Endothelial cell of umbilical vein (primary cell): ENCODE measurements around the gene BCL2L14. TPM values are rescaled to one million over a fixed set of nuclear protein-coding genes. Genes with fewer than 3 reads are reported as not detected.
A peak's percentile ranks its signal among the peaks of the same experiment; 100 is the strongest.

Experiments
- BruUV-seq: library from RNA; stranded (reverse); fragments of 400-500 nt; replicated peaks from 2 replicates; lab custom pipeline; 2021; lab: Mats Ljungman, UMichigan
- CTCF ChIA-PET: fragments of 300-600, 350-600 bp; sonication (Branson Sonifier 250); formaldehyde crosslinking; loops from one replicate; lab custom pipeline; 2021; ENCODE audit warnings: antibody characterized with exemption, inconsistent platforms; lab: Charles Lee
- POLR2A ChIA-PET: fragments of 300-600, 350-600 bp; sonication (Branson Sonifier 250); formaldehyde crosslinking; loops from one replicate; lab custom pipeline; 2021; ENCODE audit warnings: antibody characterized with exemption, inconsistent platforms; lab: Charles Lee
- DNase-seq: peaks from one replicate; pipeline ENCODE4 v3.0.0-alpha.2; 2011; ENCODE audit warnings: low read depth, low spot score
- FAIRE-seq: peaks from 2 replicates; lab custom pipeline; 2011; peaks lifted over from hg19 to GRCh38; lab: Jason Lieb, UNC
- H2AFZ ChIP-seq: 2 replicates; pipeline ENCODE4 v1.6.0; 2012; ENCODE audit warnings: low read depth, low read length, control low read depth, inconsistent platforms
- H3K27ac ChIP-seq: 2 replicates; pipeline ENCODE4 v1.5.1; 2011; ENCODE audit warnings: low read depth, mild to moderate bottlenecking, control low read depth, low read length, moderate library complexity; ENCODE audit not compliant: insufficient read depth
- H3K27me3 ChIP-seq, 2 experiments: 2 replicates each; pipeline versions ENCODE4 v1.6.0 to v1.6.1; 2011; ENCODE audit warnings: low read length in 2 of 2, mixed read lengths in 1 of 2; ENCODE audit not compliant: control insufficient read depth in 2 of 2, insufficient read depth in 2 of 2
- H3K36me3 ChIP-seq, 2 experiments: 2 replicates in 1 of 2; 3 replicates in 1 of 2; pipeline ENCODE4 v1.5.1; 2011; ENCODE audit warnings: low read length in 2 of 2, mild to moderate bottlenecking in 1 of 2, moderate library complexity in 1 of 2; ENCODE audit not compliant: control insufficient read depth in 2 of 2, insufficient read depth in 2 of 2; ENCODE audit errors: extremely low read depth in 1 of 2
- H3K4me1 ChIP-seq: 3 replicates; pipeline ENCODE4 v1.5.1; 2011; ENCODE audit warnings: mild to moderate bottlenecking, low read length; ENCODE audit not compliant: control insufficient read depth, insufficient read depth; ENCODE audit errors: extremely low read depth
- H3K4me2 ChIP-seq: 2 replicates; pipeline ENCODE4 v1.6.1; 2011; ENCODE audit warnings: low read length, control low read depth, mixed read lengths; ENCODE audit not compliant: insufficient read depth
- H3K4me3 ChIP-seq, 3 experiments: fragments of 200-600 bp in 1 of 3; sonication (generic), shearing (Covaris generic) in 1 of 3; replicated peaks in 1 of 3; 2 replicates each; pipeline ENCODE4 v1.5.1; 2011 to 2016; ENCODE audit warnings: control low read depth in 3 of 3, low read length in 3 of 3, mild to moderate bottlenecking in 2 of 3, inconsistent platforms in 1 of 3, low read depth in 1 of 3, moderate library complexity in 1 of 3; ENCODE audit not compliant: insufficient read depth in 1 of 3
- H3K79me2 ChIP-seq: 2 replicates; pipeline ENCODE4 v1.6.0; 2012; ENCODE audit warnings: low read length, inconsistent platforms; ENCODE audit not compliant: control insufficient read depth, insufficient read depth
- H3K9ac ChIP-seq: replicated peaks from 2 replicates; pipeline ENCODE3; 2011; ENCODE audit warnings: low read length, control low read depth; ENCODE audit not compliant: insufficient read depth; ENCODE audit errors: extremely low read depth
- H3K9me1 ChIP-seq: replicated peaks from 3 replicates; pipeline ENCODE4 v1.6.0; 2011; ENCODE audit warnings: mild to moderate bottlenecking, low read length; ENCODE audit not compliant: control insufficient read depth, insufficient read depth; ENCODE audit errors: extremely low read depth
- H3K9me3 ChIP-seq: replicated peaks from 2 replicates; pipeline ENCODE4 v1.5.1; 2012; ENCODE audit warnings: low read length, inconsistent platforms; ENCODE audit not compliant: control insufficient read depth, insufficient read depth
- H4K20me1 ChIP-seq: replicated peaks from 2 replicates; pipeline ENCODE3; 2011; ENCODE audit warnings: mild to moderate bottlenecking, low read length; ENCODE audit not compliant: control insufficient read depth, insufficient read depth; ENCODE audit errors: extremely low read depth
- CTCF ChIP-seq, 2 donors: IDR thresholded peaks; 1 replicate in 1 of 2; 2 replicates in 1 of 2; pipeline ENCODE4 v1.5.1; 2011; ENCODE audit warnings: low read length in 2 of 2, mild to moderate bottlenecking in 2 of 2, moderate library complexity in 2 of 2, control low read depth in 1 of 2, inconsistent platforms in 1 of 2, low read depth in 1 of 2; ENCODE audit not compliant: insufficient read depth in 1 of 2; ENCODE audit errors: extremely low read depth in 1 of 2
- EZH2 ChIP-seq: IDR thresholded peaks from 2 replicates; pipeline ENCODE4 v1.6.1; 2012; ENCODE audit warnings: borderline replicate concordance, low read depth, mild to moderate bottlenecking, moderate library complexity, low read length, inconsistent platforms; ENCODE audit not compliant: severe bottlenecking
- FOS ChIP-seq: IDR thresholded peaks from 2 replicates; pipeline ENCODE4 v1.6.1; 2011; ENCODE audit warnings: mild to moderate bottlenecking, low read length, moderate library complexity, borderline replicate concordance; ENCODE audit not compliant: insufficient read depth
- GATA2 ChIP-seq: IDR thresholded peaks from 2 replicates; pipeline ENCODE4 v1.7.0; 2011; ENCODE audit warnings: low read depth, mild to moderate bottlenecking, moderate library complexity, mixed read lengths, low read length; ENCODE audit not compliant: insufficient read length, insufficient read depth
- JUN ChIP-seq: IDR thresholded peaks from 2 replicates; pipeline ENCODE4 v1.6.1; 2011; ENCODE audit warnings: borderline replicate concordance, low read depth; ENCODE audit not compliant: insufficient read length, insufficient read depth
- MYC ChIP-seq: IDR thresholded peaks from one replicate; pipeline ENCODE4 v1.6.1; 2011; ENCODE audit warnings: mild to moderate bottlenecking, low read depth, low read length
- POLR2AphosphoS5 ChIP-seq: IDR thresholded peaks from 2 replicates; pipeline ENCODE4 v1.6.1; 2012; ENCODE audit warnings: low read depth, mild to moderate bottlenecking, control low read depth, low read length, moderate library complexity; ENCODE audit not compliant: insufficient read depth
- dilution Hi-C: fragments of 300-500 bp; cut with MboI; formaldehyde crosslinking; loops from one replicate; pipeline ENCODE4 v1.15.0; 2019; ENCODE audit warnings: low sequenced_read_pairs; ENCODE audit not compliant: extremely low pct_ligation_motif_present
- intact Hi-C: fragments of 100-400 bp; cut with micrococcal nuclease; formaldehyde crosslinking; loops from one replicate; pipeline ENCODE4 v1.10.0; 2022
- polyA plus RNA-seq, 4 experiments: library from polyadenylated mRNA; depleted of rRNA in 3 of 4; stranded (reverse) in 3 of 4; unstranded in 1 of 4; fragments of >200 nt; gene quantifications; 2 replicates each; pipeline versions ENCODE4 v1.2.1 to v1.2.3, GENCODE V29; 2011 to 2012; ENCODE audit warnings: missing spikeins in 1 of 4
- total RNA-seq: library from RNA; stranded (reverse); gene quantifications from 2 replicates; pipeline ENCODE4 v1.2.3, GENCODE V29; 2021

BCL2L14 gene
- total and polyA plus RNA-seq, 2 donors (not counting 3 experiments of a cell fraction or from before 2014, with no cell fraction given), result not detected

- DNase-seq, result no peak
- Histone ChIP-seq H4K20me1 (no peaks in the 10 kb centered on the region), H3K4me1 (peaks cover 30% of the 10 kb centered on the region), H3K27ac (peak overlapping the region; percentile 74), H3K9me3 (no peaks in the 10 kb centered on the region), H2AFZ (no peak overlapping the region), H3K9me1 (no peaks in the 10 kb centered on the region), H3K4me3 (no peak overlapping the region), H3K9ac (no peak overlapping the region), H3K27me3 (no peaks in the 10 kb centered on the region), H3K79me2 (no peaks in the 10 kb centered on the region), H3K36me3 (no peaks in the 10 kb centered on the region), H3K4me2 (no peak overlapping the region)
- ChIA-PET CTCF (interaction anchor here (1.4 kb wide), 1 partner anchor 229 kb away, joined by 4 read pairs; no protein-coding TSS in a partner anchor), POLR2A (no interaction called here)
- intact Hi-C loops, result loop anchor here (5.0 kb wide), 2 partner anchors 64 to 169 kb away; partner anchors contain the start of gene LRP6
- no peak for FAIRE-seq
- TF ChIP-seq POLR2AphosphoS5 (no peak), JUN (no peak), MYC (no peak), CTCF (IDR thresholded peaks at IDR 0.05; ENCODE audit: extremely low read depth in 1 of 2, insufficient read depth in 1 of 2, low read depth in 1 of 2, low read length in 2 of 2) (no peak), GATA2 (no peak), EZH2 (no peak), FOS (no peak)
- no TSS peak for BruUV-seq
- dilution Hi-C loops, result loop anchor here (25.0 kb wide), 1 partner anchor 239 kb away; no protein-coding TSS in a partner anchor
Observed at GRCh38 chr12:12098691-12099015, 27.9 kb downstream of the BCL2L14 start.
